GM19452 (cell line): Measurements from ENCODE around the gene FYB1.
"Not testable (repeated sequence)": the region's sequence is repeated elsewhere in the genome, so short reads cannot be mapped to it uniquely, and the experiment has no call there.

Experiments
- ATAC-seq: cut with Tn5 transposase; IDR thresholded peaks from one replicate; pipeline ENCODE4 v1.9.1; 2021; ENCODE audit not compliant: unreplicated experiment

The FYB1 gene

DNA sequence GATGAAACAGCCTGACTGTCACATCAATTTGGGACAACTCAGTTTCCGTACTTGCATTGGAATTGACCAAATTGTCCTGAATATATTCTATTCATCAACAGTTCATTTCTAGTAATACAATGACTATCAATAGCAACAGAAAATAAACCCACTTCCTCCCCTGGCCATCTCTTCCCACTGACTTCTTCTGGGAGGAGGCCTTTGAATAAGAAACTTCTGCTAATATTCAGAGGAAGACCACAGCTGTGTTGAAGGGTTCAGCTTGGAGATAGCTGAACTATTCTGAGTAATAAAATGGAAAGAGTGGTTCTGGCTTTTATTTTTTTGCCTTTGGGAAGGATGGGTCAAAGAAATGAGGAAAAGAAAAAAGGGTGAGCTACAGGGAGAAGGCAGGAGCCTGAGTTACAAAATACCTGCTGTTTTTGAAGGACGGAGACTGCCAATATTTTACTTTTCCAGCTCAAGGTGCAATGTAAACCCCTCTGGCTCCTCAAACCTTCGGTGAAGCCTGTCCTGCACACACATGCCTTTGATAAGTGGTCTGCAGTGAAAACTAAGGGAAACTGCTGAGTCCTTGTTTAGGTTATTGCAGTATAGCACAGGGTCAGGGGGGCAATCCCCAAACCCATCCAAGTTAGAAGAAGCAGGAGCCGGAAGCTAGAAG, 29.9 kb downstream of the FYB1 start:
- no peak for ATAC-seq

DNA sequence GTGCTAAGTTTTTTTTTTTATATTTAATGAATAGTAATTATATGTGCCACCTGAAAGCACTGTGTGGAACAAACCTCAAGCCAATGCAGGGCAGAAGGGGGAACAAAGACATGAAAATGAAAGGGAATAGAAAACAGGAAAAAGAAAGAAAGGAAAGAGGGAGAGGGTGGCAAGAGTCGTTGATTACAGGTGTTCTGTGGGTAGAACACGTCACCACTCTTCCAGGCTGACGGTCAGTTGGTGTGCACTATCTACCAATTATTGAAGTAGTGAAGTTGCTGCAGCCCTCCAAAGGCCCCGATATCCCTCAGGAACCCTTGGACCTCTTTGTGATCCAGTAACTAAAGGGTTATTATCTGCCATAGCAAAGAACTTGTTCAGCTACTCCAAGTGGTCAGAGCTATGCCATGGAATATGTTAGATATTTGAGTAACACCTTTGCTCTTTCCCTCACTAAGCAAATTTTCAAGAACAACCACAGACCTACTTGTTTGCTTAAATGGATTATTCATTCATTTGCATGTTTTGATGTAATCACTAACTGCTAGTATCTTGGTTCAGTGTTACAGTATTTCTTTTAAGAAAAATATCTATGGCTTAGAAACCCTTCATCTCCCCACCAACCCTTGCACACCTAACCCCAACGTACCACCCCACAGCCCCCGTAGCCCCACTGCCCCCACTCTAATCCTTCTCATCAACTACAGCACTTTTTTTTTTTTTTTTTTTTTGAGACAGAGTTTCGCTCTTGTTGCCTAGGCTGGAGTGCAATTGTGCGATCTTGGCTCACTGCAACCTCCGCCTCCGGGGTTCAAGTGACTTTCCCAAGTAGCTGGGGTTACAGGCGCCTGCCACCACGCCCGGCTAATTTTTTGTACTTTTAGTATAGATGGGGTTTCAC, 31.3 kb downstream of the FYB1 start:
- ATAC-seq, result peak; percentile 50

- no peak for ATAC-seq
Measured at GRCh38 chr5:39186722-39187539, 32.4 kb downstream of the FYB1 start.

DNA sequence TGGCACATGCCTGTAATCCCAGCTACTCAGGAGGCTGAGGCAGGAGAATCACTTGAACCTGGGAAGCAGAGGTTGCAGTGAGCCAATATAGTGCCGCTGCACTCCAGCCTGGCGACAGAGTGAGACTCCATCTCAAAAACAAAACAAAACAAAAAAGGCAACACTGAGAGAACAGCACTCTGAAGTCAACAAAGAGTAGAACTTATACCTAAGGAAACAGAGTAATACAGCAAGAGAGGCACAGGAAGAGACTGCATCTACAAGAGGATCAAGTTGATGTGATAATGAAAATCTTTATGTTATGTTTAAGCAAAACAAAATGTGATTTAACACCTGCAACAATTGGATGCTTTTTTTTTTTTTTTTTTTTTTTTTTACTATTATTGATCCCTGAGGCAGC, 33.1 kb downstream of the FYB1 start:
- ATAC-seq, result no peak

DNA sequence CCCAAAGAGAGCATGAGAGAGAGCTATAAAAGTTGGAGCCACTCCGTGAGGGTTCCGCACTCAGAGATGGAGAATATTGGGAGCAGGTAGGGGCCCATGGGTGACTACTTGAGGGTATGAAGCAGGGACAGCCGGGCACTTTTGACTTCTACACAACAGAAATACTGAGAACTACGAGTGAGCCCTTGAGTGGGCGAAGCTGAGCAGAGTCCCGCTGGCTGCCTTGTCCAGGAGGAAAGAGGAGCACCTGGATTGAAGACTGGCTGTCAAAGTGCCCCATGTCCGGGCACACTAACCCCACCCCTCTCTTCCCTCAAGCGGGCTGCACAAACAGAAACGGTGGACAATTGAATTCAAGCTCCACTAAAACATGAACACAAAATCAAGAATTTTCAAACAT, 33.6 kb downstream of the FYB1 start:
- no peak for ATAC-seq

- not testable (repeated sequence) for ATAC-seq
Measured at GRCh38 chr5:39179561-39179960, 39.8 kb downstream of the FYB1 start.

DNA sequence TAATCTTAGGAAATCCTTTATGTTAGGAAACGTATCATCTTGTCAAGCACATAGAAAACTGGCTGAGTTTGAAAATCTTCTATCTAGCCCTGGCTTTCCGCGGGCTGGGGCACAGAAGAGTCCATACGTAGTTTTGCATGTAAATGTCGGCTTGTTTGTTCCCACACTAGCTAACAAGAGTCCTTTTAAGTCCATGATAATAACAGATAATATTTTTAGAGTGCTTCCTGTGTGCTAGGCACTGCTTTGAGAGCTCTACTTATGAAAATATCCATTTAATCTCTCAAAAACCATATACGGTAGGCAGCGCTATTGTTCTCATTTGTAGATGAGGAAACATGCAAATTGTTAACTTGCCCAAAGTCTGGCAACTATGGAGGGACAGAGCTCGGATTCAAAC, 40.5 kb downstream of the FYB1 start:
- no peak for ATAC-seq

- no peak for ATAC-seq
Measured at GRCh38 chr5:39178171-39178570, 41.2 kb downstream of the FYB1 start.

DNA sequence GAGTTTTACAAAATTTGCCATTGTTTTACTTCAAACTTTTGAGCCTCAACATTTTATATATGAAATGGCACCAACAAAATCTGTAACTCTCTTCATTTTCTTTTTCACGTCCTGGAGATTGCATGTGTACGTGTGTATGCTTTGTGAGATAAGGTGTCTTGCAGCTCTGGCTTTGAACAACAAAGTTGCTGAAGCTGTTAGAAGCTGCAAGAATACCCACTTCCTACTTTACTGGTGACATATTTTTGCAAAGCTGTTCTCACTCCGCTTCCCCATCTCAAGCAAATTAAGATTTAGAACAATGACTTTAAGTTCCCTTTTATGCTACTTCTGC, 41.8 kb downstream of the FYB1 start:
- ATAC-seq, result peak; percentile 65

DNA sequence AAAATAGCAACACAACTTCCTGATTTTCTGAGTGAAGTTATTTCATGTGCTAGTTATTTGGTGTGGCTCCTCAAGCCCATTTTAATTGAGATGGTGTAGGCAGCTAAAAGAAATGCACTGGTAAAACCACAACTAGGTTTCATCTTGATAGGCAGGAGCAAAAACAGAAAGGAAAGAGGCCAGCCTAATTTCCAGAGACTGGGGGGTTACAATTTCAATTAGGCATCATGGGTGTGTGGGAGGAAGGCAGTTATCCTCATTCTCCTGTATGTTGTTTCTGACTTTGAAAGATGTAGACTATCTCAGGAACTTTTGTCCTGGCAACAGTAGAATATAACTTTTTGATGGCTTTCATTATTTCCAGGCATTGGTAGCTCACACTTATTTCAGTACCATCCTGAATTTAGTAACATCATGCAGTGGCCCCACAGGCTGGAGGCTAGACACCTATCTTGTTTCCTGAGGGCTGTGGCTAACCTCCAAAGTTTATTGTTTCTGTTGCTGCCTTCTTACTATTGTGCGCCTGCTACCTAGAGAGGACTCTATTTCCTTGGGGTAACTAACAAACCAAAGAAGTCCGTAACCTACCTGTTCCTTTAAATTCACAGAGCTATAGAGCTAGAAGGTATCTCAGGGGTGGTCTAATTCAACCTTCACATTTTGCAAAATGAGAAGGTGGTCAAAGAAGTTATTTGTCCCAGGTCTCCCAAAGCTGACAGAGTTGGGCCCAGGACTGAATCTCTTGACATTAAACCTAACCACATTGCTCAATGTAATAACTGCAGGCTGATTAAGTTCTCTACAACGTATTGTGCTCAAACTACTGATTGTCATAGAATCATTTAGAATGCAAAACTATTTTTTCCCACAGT, 42.4 kb downstream of the FYB1 start:
- peak; percentile 38 for ATAC-seq

- no peak for ATAC-seq
Measured at GRCh38 chr5:39175273-39175955, 43.9 kb downstream of the FYB1 start.

DNA sequence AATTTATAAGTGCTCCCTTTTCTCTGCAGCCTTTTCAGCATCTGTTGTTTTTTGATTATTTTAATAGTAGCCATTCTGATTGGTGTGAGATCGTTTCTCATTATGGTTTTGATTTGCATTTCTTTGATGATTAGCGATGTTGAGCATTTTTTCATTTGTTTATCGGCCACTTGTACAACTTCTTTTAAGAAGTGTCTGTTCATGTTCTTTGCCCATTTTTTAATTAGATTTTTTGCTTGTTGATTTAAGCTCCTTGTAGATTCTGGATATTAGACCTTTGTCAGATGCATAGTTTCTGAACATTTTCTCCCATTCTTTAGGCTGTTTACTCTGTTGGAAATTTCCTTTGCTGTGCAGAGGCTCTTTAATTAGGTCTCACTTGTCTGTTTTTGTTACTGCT, 46.3 kb downstream of the FYB1 start:
- no peak for ATAC-seq

DNA sequence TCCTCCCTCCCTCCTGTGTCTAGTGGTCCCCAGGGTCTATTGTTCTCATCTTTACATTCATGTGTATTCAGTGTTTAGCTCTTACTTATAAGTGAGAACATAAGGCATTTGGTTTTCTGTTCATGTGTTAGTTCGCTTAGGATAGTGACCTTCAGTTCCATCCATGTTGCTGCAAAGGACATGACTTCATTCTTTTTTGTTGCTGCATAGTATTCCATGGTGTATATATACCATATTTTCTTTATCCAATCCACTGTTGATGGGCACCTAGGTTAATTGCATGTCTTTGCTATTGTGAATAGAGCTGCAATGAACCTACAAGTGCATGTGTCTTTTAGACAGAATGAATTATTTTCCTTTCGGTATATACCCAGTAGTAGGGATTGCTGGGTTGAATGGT, 46.8 kb downstream of the FYB1 start:
- ATAC-seq, result no peak

DNA sequence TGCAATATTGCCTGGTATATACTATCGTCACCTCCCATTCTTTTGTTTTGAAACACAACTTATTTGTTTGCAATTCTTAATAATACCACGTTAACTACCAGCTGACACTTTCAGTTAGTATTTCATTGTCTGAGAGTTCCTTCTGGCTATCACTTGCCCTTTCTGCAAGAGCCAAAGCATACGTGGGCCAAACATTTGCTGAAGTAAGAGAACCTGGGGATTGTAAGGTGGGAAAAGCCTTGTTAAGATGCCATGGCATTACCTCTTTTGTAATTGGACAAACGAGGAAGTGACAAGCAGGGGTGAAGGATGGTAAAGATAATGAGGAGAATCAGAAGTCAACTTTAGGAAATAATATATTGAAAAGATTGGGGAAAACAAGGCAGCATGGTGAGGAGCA, 47.7 kb downstream of the FYB1 start:
- ATAC-seq, result no peak

DNA sequence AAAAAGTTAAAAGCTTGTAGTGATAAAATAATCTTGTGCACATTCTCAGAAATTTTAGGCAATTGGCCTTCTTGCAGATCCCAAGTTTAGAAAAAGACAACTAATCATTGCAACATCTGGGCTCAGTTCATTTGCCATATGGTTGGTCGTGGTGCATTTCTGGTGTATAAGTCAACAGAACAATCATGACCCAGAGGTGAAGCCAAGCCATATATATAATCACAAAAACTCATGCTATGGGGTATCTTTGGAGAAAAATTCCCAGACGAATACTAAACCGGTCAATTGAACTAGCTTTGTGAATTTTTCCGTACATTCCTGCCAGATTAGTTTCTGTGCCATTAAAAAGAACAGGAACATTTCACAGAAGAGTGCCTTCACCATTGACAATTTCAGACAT, 50.3 kb downstream of the FYB1 start:
- no peak for ATAC-seq

GRCh38 chr5:39167972-39168342, 51.4 kb downstream of the FYB1 start:
- no peak for ATAC-seq

DNA sequence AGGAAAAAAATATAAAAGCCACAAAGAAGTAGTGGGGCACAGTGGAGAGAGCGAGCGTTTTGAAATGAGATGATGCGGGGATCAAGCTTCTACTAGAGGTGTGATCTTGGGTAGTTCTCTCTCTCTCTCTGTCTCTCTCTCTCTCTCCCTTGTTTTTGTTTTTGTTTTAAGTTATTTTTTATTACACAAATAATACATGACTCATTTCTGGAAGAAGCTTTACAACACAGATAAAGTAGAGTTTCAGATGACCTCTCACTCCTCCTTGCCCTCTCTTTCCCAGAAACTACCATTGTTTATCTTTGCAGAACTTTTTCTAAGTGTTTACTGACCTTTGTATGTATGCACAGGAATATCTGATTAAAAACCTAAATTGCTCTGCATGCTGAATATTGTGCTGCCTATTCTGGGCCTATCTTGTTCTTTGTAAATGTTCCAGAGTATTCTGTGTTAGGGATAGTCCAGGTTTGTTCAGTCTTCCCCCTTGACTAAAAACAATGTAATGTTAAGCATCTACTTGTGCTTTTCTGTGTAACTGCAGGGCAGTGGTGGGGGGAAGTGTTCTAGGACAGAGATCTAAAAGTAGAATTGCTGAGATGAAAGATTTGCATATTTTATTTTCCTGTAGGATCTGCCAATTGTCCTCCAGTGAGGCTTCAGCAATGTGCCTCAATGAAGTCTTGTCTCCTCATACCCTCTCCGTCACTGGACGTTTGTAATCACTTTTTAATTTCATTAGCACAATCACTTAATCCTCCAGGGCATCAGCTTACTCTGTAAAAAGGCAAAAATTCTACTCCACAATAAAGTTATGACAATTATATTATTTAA, 52.0 kb downstream of the FYB1 start:
- ATAC-seq, result no peak

DNA sequence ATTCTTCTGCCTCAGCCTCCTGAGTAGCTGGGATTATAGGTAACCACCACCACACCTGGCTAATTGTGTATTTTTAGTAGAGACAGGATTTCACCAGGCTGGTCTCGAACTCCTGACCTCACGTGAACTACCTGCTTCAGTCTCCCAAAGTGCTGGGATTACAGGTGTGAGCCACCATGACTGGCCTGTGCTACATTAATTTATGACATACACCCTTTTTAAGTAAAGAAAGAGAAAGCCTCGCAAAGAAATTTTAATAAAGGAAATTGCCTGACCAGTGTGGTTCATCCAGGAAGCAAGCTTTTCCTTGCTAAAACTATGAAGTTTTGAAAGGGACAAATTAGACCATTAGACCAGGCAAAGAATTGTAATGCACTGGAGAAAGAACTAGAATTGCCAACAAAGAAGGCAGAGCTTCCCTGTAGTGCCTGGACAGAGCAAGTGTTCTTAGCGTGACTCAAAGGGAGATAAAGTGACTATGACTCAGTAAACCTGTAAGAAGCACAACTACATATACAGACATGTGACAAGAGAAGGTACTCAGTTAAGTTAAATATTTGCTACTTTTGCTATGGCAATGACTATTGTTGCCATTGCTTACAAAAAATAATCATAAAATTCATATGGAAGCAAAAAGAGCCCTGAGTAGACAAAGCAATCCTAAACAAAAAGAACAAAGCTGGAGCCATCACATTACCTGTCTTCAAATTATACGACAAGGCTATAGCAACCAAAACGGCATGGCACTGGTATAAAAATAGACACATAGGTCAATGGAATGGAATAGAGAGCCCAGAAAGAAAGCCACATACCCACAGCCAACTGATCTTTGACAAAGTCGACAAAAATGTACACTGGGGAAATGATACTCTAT, 54.6 kb downstream of the FYB1 start:
- ATAC-seq, result peak; percentile 72
